Fibroblast of skin of right quadriceps (primary cell): ENCODE measurements around the gene POLR2A.
"Not testable (repeated sequence)": the region's sequence is repeated elsewhere in the genome, so short reads cannot be mapped to it uniquely, and the experiment has no call there.

Source experiments
- DNase-seq: peaks from one replicate; pipeline ENCODE4 v3.0.0-alpha.2; 2013

Gene POLR2A

DNA sequence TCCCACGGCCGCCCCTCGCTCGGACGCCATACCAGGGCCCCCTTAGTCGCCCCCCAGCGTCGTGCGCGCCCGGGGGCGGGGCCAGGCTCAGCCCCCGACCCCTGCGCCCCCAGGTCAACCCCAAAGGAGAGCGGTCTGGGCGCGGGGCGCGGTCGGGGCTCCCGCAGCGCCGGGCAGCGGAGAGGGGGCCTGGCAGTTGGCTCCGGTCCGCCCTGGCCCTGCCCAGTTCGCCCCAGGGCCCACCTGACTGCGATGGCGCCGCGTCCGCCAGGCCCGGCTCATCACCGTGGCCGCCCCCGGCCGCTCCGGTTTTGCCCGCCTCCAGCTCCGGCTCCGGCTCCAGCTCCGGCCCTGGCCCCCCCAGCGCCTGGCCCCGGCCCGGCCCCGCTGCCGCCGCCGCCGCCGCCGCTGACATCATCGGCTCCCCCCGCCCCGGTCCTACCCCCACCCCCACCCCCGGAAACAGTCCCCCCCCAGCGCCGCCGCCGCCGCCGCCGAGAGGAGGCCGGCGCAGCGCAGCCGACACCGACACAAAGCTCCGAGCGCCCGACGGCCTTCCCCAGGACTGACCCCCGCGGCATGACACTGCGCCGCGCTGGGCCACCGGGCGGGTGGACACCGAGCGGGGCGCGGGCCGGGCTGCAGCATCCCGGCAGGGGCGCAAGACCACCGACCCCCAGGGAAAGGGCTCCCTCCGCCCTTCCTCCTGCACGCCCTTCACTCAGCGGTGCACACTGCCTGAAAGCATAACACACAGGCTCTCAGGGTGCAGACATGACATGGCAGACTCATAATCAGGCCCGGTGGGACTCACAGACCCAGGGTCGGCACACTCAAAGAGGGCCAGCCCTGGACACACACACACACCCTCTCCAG is 4.7 kb upstream of the POLR2A start, which contains the start of gene ZBTB4:
Gene ZBTB4 (minus strand): TSS at position 419 of the 876 bp plus-strand sequence. CDS start 12,830 bp downstream, outside the sequence.
- DNase-seq = peak; percentile 45

DNA sequence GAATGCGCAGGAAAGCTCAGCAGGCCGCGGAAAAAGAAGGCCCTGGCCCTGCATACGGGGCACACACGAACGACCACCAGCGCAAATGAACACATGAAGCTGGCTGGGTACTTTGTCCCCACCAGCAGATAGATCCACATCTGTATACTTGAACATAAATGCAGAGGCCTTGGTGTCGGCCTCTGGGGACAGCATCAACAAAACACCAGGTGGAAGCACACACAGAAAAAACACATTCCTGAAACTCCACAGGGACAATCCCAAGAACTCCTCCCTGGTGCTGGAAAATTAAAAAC is 4.1 kb upstream of the POLR2A start:
- DNase-seq = no peak

DNA sequence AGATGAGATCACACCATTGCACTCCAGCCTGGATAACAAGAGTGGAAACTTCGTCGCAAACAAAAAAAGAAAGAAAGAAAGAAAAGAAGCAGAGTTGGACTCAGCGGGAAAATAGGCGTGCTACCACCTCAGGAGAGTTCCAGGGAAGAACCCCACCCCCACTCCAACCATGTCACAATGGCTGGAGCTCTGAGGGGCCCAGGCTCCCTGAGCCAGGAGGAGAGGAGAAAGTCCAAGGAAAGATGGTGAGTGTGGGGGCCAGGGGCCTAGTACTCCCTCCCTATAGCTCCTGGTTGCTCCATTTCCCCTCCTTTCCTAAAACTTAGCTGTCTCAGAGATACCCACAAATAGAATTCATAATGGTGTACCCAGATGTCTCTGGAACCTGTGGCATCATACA is 2.9 kb upstream of the POLR2A start, which contains the start of gene SLC35G6:
Gene SLC35G6 (plus strand): TSS at position 172 of the 400 bp plus-strand sequence. CDS start 71 bp downstream, at position 243.
- DNase-seq = not testable (repeated sequence)

DNA sequence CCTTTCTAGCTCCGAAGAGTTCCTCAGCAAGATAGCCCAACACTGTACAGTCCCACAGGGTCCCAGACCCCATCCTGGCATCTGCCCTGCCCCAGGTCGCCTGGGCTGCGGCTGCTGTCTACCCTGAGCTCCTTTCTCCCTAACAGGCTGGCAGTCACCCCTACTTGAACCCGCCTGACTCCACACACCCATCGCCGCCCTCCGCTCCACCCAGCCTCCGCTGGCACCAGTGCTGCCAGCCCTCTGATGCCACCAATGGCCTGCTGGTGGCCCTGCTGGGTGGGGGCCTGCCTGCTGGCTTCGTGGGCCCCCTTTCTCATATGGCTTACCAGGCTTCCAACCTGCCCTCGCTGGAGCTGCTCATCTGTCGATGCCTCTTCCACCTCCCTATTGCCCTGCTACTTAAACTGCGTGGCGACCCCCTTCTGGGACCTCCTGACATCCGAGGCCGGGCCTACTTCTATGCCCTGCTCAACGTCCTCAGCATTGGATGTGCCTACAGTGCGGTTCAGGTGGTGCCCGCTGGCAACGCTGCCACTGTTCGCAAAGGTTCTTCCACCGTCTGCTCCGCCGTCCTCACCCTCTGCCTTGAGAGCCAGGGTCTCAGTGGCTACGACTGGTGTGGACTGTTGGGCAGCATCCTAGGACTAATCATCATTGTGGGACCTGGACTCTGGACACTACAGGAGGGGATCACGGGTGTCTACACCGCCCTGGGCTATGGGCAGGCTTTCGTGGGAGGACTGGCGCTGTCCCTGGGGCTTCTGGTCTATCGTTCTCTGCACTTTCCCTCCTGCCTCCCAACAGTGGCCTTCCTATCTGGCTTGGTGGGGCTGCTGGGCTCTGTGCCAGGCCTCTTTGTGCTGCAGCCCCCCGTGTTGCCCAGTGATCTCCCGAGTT is 2.1 kb upstream of the POLR2A start:
- not testable (repeated sequence) for DNase-seq

DNA sequence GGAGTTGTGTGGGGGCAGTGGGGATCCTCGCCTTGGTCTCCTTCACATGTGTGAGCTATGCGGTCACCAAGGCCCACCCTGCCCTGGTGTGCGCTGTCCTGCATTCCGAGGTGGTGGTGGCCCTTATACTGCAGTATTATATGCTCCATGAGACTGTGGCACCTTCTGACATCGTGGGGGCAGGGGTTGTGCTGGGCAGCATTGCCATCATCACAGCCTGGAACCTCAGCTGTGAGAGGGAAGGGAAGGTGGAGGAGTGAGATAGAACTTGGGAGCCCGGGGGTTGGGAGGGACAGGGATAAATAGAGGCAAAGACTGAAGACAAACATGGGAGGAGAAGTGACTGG is 1.5 kb upstream of the POLR2A start:
- DNase-seq = not testable (repeated sequence)

DNA sequence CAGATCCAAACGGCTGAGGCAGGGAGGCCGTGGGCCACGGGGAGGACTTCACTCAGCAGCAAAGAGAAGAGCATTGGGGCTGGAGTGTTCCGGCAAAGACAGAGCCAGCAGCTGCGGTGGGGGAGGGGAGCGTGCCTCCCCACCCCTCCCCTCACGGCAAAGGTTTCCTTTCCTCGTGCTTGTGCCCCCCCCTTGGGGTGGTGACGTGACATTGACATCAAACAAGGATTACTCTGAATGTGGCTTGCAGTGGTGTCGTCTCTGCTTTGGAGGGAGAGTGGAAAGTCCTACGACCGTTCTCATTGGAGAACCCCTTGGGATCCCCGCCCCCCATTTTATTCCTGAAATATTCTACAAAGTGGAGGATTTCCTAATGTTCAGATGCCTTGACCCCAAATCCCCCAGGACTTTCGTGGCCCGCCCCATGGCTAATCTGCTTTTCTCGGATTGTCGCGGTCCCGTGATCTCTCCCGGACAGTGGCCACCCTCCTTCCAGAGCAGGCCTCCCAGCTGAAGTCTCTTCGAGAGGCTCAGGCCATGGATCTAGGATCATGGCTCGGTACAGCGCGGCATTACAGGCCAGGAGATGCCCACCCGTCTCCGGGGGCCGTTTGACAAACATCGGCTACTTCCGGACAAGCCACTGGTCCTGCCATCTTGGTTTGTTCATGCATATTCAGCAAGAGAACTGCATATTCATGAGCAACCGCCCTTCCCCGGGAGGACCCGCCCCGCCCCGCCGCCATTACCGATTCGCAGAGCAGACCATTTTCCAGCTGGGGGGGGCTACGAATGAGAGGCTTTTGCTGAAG is 705 bp upstream of the POLR2A start:
- peak; percentile 95 for DNase-seq

DNA sequence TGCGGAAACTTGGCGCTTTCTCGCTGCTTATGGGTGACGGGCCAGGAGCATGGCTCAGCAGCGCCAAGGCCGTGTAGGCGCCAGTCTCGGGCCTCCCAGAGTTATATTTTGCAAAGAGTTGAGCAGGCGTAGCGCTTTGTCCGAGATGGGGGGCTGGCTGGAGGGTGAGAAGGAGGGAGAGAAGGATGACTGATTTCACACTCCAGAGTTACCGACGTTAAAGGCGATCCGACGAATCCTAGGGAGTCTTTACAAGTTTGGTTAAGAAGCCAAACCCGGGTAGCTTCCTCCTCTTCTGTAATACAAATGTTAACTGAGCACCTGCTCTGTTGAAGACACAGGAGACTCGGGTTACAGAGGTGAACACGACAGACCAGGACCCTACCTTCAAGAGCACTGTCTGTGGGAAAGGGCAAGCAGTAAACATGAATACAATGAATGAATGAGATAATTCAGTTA is 782 bp downstream of the POLR2A start:
- DNase-seq = no peak

DNA sequence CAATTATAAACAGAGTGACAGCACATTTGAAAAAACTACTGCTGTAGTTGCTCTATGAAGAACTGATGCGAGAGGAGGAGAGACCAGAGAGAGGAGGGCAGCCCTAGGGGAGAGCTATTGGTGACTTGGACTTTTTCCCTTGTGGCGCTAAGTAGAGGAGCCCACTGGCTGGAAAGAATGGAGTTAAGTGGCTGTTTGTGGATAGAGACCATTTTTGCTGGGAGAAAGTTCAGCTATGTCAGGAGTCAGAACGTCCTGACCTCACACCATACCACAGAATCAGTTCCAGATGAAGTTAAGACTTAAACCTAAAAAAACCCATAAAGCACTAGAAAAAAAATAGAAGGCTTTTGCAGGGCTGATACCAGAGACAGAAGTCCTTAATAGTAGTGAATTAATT is 2.0 kb downstream of the POLR2A start:
- no peak for DNase-seq

DNA sequence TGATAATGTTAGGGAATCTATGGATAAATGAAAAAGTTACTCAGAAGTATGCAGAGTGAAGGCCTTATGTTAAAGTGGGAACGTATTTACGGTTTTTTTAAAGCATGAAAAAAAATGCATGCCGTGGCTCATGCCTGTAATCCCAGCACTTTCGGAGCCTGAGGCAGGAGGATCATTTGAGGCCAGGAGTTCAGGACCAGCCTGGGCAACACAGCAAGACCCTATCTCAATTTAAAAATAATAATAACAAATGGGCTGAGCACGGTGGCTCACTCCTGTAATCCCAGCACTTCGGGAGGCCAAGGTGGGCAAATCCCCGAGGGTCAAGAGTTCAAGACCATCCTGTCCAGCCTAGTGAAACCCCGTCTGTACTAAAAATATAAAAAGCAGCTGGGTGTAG is 6.0 kb downstream of the POLR2A start:
- no peak for DNase-seq

DNA sequence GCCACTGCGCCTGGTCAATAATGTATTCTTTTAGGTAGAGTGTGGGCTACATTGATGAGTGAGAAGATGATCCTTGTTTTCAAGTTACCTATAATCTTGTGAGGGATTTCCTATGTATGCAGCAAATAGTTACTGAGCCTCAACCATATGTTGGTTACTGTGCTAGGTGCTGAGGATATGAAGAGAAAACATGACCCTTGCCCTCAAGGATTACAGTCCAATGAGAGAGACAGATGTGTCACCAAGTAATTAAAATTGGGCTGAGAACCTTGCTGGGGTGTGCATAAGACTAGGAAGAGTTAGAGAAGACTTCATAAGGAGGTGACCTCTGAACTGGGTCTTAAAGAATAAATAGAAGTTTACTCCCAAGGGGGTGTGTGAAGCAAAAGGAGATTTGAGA is 7.4 kb downstream of the POLR2A start:
- no peak for DNase-seq

DNA sequence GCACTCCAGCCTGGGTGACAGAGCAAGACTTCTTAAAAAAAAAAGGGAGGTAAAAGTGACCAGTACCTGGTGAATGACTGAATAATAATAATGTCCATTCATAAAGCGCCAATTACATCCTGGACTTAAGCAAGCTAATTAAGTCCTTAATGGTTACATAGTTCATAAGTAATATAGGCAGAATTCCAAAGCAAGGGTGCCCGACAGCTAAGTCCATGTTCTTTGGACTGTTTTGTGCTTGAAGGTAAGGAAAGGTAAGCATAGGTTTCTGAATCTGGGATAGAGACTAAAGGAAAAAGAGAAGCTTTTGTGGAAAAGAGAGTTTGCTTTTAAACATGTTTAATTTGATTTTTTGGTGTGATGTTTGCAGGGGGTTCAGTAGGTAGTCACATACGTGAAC is 9.8 kb downstream of the POLR2A start:
- DNase-seq = no peak

DNA sequence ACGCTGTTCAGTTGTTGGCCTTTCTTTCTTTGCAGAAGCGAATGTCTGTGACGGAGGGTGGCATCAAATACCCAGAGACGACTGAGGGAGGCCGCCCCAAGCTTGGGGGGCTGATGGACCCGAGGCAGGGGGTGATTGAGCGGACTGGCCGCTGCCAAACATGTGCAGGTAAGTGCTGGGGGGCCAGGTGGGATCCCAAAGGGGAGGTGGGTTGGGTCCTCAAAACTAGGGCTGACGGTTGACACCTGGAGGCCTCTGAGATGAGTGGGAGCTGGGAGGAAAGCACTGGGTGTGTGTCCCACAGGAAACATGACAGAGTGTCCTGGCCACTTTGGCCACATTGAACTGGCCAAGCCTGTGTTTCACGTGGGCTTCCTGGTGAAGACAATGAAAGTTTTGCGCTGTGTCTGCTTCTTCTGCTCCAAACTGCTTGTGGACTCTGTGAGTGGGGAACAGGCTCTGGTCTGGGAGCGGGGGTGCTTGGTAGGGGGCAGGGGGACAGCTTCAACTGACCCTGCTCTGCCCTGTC is 11.8 kb downstream of the POLR2A start:
- no peak for DNase-seq

DNA sequence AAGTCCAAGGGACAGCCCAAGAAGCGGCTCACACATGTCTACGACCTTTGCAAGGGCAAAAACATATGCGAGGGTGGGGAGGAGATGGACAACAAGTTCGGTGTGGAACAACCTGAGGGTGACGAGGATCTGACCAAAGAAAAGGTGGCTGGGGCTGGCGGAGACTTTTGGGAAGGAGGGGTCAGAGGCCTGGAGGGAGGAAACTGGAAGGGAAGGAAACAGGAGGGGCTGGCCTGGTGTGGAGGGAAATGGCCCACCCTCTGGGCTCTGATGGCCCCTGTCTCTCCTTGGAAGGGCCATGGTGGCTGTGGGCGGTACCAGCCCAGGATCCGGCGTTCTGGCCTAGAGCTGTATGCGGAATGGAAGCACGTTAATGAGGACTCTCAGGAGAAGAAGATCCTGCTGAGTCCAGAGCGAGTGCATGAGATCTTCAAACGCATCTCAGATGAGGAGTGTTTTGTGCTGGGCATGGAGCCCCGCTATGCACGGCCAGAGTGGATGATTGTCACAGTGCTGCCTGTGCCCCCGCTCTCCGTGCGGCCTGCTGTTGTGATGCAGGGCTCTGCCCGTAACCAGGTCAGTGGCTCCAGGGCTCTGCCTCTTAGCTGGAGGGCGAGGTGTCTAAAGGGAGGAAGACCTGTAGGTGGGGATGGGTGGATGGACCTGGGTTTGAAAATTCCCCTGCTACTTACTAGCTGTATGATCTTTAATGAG is 12.5 kb downstream of the POLR2A start:
- DNase-seq = no peak

DNA sequence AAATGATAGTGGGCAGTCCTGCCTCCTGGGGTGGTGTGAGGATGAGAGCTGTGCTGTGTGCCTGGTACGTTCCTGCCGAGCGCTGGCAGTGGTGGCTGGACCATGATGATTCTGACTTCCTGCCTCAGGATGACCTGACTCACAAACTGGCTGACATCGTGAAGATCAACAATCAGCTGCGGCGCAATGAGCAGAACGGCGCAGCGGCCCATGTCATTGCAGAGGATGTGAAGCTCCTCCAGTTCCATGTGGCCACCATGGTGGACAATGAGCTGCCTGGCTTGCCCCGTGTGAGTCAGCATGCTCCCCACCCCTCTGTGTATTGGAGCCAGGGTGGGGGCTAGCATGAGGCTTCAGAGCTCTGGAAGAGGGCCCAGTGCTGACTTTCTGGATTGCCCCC is 13.1 kb downstream of the POLR2A start:
- DNase-seq = no peak

DNA sequence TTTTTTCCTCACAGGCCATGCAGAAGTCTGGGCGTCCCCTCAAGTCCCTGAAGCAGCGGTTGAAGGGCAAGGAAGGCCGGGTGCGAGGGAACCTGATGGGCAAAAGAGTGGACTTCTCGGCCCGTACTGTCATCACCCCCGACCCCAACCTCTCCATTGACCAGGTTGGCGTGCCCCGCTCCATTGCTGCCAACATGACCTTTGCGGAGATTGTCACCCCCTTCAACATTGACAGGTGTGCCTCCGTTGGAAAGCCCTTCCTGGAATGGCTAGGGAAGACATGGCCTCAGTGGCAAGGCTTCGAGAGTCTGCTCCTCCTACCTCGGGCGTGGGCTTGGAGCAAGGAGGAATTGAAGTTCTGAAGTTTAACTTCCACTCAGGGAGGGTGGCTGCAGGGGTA is 13.5 kb downstream of the POLR2A start:
- no peak for DNase-seq

DNA sequence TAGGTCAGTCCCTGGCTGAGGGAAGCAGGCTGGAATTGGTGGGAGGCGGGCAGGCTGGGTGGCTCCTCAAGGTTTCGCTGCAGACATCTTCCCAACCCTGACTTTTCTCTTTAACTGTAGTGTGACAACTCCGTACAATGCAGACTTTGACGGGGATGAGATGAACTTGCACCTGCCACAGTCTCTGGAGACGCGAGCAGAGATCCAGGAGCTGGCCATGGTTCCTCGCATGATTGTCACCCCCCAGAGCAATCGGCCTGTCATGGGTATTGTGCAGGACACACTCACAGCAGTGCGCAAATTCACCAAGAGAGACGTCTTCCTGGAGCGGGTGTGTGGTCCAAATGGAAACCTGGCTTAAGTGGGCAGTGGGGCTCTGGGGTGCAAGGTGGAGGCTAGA is 15.0 kb downstream of the POLR2A start:
- no peak for DNase-seq

DNA sequence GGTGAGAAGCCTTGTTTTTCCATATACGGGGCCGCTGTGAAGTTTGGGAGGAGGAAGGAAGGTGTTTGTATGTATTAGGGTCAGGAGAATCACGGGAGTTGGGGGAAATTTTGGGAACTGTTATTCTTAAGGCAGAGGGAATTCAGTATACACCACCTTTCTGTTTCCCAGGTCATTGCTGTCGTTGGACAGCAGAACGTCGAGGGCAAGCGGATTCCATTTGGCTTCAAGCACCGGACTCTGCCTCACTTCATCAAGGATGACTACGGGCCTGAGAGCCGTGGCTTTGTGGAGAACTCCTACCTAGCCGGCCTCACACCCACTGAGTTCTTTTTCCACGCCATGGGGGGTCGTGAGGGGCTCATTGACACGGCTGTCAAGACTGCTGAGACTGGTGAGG is 17.6 kb downstream of the POLR2A start:
- no peak for DNase-seq

DNA sequence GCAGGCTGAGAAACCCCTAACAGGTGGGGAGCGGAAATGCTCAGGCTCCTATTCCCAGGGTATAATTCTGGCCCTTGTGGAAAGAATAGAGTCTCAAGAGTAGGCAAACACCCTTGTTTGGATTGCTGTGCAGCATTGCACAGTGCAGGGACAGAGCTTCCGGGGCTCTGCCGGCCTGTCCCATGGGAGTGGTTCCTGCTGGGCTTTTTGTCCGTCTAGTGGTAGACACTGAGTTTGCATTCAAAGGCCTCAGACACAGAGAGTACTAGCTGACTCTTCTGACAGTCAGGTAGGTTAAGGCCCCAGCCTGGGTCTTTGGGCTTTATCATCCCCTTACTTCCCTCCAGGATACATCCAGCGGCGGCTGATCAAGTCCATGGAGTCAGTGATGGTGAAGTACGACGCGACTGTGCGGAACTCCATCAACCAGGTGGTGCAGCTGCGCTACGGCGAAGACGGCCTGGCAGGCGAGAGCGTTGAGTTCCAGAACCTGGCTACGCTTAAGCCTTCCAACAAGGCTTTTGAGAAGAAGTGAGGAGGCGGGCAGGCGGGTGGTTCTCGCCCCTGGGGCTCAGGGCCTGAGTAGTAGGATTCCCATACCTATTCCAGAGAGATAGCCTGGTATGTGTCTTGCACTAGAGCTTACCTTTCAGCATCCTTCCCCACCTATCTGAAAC is 18.1 kb downstream of the POLR2A start:
- no peak for DNase-seq

DNA sequence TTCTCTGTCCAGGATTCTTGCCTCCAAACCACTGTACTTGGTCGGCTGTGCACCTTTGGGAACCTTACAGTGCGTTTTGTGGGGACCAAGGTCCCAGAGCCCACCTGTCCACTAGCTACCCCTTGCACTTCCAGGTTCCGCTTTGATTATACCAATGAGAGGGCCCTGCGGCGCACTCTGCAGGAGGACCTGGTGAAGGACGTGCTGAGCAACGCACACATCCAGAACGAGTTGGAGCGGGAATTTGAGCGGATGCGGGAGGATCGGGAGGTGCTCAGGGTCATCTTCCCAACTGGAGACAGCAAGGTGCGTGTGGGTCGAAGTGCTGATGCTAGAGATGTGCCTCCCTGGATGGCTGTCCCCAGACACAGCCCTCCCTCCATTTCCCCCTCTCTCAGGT is 18.8 kb downstream of the POLR2A start:
- no peak for DNase-seq

DNA sequence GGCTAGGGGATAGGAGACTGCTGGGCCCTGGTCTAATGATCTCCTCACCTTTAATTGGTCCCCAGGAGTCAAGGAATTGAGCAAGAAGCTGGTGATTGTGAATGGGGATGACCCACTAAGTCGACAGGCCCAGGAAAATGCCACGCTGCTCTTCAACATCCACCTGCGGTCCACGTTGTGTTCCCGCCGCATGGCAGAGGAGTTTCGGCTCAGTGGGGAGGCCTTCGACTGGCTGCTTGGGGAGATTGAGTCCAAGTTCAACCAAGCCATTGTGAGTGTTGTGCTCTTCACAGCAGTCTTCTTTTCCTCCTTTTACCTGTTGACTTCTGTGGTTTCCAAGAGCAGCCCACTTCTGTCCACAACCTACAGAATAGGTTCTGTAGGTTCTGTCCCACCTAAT is 19.4 kb downstream of the POLR2A start:
- DNase-seq = no peak

DNA sequence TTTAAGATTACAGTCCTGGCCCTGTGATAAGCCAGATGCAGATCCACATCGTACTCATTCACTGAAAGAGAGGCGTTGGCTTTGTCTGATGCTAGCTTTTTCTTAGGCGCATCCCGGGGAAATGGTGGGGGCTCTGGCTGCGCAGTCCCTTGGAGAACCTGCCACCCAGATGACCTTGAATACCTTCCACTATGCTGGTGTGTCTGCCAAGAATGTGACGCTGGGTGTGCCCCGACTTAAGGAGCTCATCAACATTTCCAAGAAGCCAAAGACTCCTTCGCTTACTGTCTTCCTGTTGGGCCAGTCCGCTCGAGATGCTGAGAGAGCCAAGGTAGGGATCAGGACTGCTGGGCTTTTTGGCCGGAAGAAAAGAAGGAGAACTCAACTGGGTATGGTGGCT is 24.0 kb downstream of the POLR2A start:
- no peak for DNase-seq

DNA sequence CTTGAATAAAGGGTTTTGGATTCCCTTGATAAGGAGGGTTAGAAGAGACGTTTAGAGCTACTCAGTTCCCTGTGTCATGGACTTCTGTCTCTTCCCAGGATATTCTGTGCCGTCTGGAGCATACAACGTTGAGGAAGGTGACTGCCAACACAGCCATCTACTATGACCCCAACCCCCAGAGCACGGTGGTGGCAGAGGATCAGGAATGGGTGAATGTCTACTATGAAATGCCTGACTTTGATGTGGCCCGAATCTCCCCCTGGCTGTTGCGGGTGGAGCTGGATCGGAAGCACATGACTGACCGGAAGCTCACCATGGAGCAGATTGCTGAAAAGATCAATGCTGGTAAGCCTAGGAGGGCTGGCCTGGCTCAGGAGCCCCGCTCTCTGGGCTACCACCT is 24.7 kb downstream of the POLR2A start:
- DNase-seq = no peak
